ENCODE measurements around the gene SCGB1C2. TPM values are rescaled to one million over a fixed set of nuclear protein-coding genes. Genes with fewer than 3 reads are reported as not detected.

Gene SCGB1C2
- total RNA-seq, 1 donor from 2014 or later, result not detected

- FAIRE-seq (no peak), DNase-seq (ENCODE audit: low spot score in 2 of 2) (no peak)
Observed at GRCh38 chr17:187130-187529, 49.8 kb downstream of the SCGB1C2 start.

Small RNA genes lying within 50 kb of the gene (small RNA-seq; reads per million reads assigned to genes)
- not detected for gene RF00026

Other genes with a start within 250 kb of the SCGB1C2 start
- gene DOC2B, start 44.1 kb downstream of the SCGB1C2 start, total RNA-seq, result 35.1 TPM
- 3.3 TPM for gene RPH3AL, start 215.2 kb downstream of the SCGB1C2 start, total RNA-seq

Data from frontal cortex (tissue), 4 donors.